ENCODE results near the gene LRIT2.

DNA sequence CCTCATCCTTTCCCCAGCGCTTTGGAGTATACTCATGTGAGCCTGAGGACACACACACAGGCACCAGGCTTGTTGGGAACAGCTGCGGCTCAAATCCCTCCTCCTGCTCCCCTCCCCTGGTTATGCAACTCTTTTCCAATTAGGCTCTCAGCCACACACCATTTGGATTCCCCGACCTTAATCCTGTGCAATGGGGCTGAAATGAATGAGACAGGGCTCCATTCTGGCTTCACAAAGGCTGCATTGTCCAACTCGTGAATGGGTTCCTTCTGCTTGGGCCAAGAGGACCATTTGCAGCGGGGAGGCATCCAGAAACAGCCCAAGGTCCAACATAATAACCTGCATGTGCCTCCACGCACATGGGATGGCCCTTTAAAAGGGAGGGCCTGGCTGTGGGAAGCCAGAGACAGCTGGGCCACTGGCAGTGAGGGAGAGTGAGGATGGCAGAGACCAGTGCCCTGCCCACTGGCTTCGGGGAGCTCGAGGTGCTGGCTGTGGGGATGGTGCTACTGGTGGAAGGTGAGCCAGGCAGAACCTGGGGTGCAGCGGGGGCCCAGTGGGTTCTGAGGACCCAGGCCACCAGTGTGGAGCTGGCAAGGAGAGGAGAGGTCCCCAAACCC, 19.4 kb upstream of the LRIT2 start, which contains the start of gene RGR:
- TF ChIP-seq, protein P1, sequence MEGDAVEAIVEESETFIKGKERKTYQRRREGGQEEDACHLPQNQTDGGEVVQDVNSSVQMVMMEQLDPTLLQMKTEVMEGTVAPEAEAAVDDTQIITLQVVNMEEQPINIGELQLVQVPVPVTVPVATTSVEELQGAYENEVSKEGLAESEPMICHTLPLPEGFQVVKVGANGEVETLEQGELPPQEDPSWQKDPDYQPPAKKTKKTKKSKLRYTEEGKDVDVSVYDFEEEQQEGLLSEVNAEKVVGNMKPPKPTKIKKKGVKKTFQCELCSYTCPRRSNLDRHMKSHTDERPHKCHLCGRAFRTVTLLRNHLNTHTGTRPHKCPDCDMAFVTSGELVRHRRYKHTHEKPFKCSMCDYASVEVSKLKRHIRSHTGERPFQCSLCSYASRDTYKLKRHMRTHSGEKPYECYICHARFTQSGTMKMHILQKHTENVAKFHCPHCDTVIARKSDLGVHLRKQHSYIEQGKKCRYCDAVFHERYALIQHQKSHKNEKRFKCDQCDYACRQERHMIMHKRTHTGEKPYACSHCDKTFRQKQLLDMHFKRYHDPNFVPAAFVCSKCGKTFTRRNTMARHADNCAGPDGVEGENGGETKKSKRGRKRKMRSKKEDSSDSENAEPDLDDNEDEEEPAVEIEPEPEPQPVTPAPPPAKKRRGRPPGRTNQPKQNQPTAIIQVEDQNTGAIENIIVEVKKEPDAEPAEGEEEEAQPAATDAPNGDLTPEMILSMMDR (IDR thresholded peaks at IDR 0.05) = no peak
- no peak for TF ChIP-seq POLR2A (IDR thresholded peaks at IDR 0.05)

Measured in transverse colon (tissue), 3 donors.